H9 (cell line): Measurements from ENCODE around the gene ZNF846. TPM values are rescaled to one million over a fixed set of nuclear protein-coding genes. Genes with fewer than 3 reads are reported as not detected.
"Not testable (repeated sequence)": the region's sequence is repeated elsewhere in the genome, so short reads cannot be mapped to it uniquely, and the experiment has no call there.

Experiments used
- DNase-seq: peaks from one replicate; pipeline ENCODE4 v3.0.0-alpha.2; 2017
- H2AFZ ChIP-seq: one replicate; pipeline ENCODE4 v1.6.1; 2013; ENCODE audit warnings: mild to moderate bottlenecking, low read length, control low read depth, moderate library complexity
- H2AK5ac ChIP-seq: 2 replicates; pipeline ENCODE4 v1.6.1; 2013; ENCODE audit warnings: low read length, control low read depth, mixed read lengths; ENCODE audit not compliant: insufficient read length
- H2BK120ac ChIP-seq: one replicate; pipeline ENCODE4 v1.6.1; 2013; ENCODE audit warnings: low read depth, mild to moderate bottlenecking, low read length, control low read depth, inconsistent platforms; ENCODE audit not compliant: poor library complexity, severe bottlenecking
- H2BK12ac ChIP-seq: 2 replicates; pipeline ENCODE4 v1.6.1; 2013; ENCODE audit warnings: low read length, control low read depth, mixed read lengths, low read depth; ENCODE audit not compliant: insufficient read length
- H2BK15ac ChIP-seq: 2 replicates; pipeline ENCODE4 v1.6.1; 2013; ENCODE audit warnings: low read depth, low read length, control low read depth
- H2BK20ac ChIP-seq: one replicate; pipeline ENCODE4 v1.6.1; 2013; ENCODE audit warnings: low read depth, mild to moderate bottlenecking, low read length, control low read depth, inconsistent platforms; ENCODE audit not compliant: poor library complexity, severe bottlenecking
- H2BK5ac ChIP-seq: 2 replicates; pipeline ENCODE4 v1.6.1; 2013; ENCODE audit warnings: low read length, control low read depth, mixed read lengths; ENCODE audit not compliant: insufficient read length
- H3K14ac ChIP-seq: 2 replicates; pipeline ENCODE4 v1.6.1; 2013; ENCODE audit warnings: low read length, control low read depth; ENCODE audit not compliant: insufficient read depth
- H3K18ac ChIP-seq: 2 replicates; pipeline ENCODE4 v1.6.1; 2013; ENCODE audit warnings: low read depth, mild to moderate bottlenecking, mixed read lengths, low read length, control low read depth; ENCODE audit not compliant: insufficient read length
- H3K23ac ChIP-seq: 2 replicates; pipeline ENCODE4 v1.6.1; 2013; ENCODE audit warnings: low read length, control low read depth, mixed read lengths, low read depth; ENCODE audit not compliant: insufficient read length
- H3K23me2 ChIP-seq: 2 replicates; pipeline ENCODE4 v1.6.1; 2013; ENCODE audit warnings: low read depth, mild to moderate bottlenecking, mixed read lengths, low read length, control low read depth; ENCODE audit not compliant: insufficient read length, poor library complexity, severe bottlenecking
- H3K27ac ChIP-seq: 2 replicates; pipeline ENCODE4 v1.5.1; 2013; ENCODE audit warnings: low read length, control low read depth, mixed read lengths, low read depth; ENCODE audit not compliant: insufficient read length
- H3K27me3 ChIP-seq: 2 replicates; pipeline ENCODE4 v1.6.1; 2013; ENCODE audit warnings: low read length, control low read depth, inconsistent platforms; ENCODE audit not compliant: insufficient read depth
- H3K4ac ChIP-seq: 2 replicates; pipeline ENCODE4 v1.6.1; 2013; ENCODE audit warnings: low read depth, mild to moderate bottlenecking, control low read depth, inconsistent platforms, low read length, moderate library complexity
- H3K4me1 ChIP-seq: 2 replicates; pipeline ENCODE4 v1.6.1; 2013; ENCODE audit warnings: low read length, control low read depth, inconsistent platforms; ENCODE audit not compliant: insufficient read depth
- H3K4me2 ChIP-seq: 2 replicates; pipeline ENCODE4 v1.6.1; 2013; ENCODE audit warnings: low read length, control low read depth, mixed read lengths; ENCODE audit not compliant: insufficient read length, insufficient read depth
- H3K56ac ChIP-seq: 2 replicates; pipeline ENCODE4 v1.6.1; 2013; ENCODE audit warnings: low read depth, mild to moderate bottlenecking, mixed read lengths, low read length, control low read depth; ENCODE audit not compliant: insufficient read length
- H3K79me1 ChIP-seq: 2 replicates; pipeline ENCODE4 v1.6.1; 2013; ENCODE audit warnings: low read depth, mild to moderate bottlenecking, moderate library complexity, low read length, control low read depth, inconsistent platforms; ENCODE audit not compliant: insufficient read depth, poor library complexity, severe bottlenecking
- H3K79me2 ChIP-seq: 2 replicates; pipeline ENCODE4 v1.6.1; 2013; ENCODE audit warnings: low read length, control low read depth, inconsistent platforms; ENCODE audit not compliant: insufficient read depth
- H3K9ac ChIP-seq: 2 replicates; pipeline ENCODE4 v1.6.1; 2013; ENCODE audit warnings: low read length, control low read depth, mixed read lengths; ENCODE audit not compliant: insufficient read length; ENCODE audit errors: extremely low read depth
- H3K9me3 ChIP-seq: one replicate; pipeline ENCODE4 v1.6.1; 2013; ENCODE audit warnings: low read depth, low read length, inconsistent platforms; ENCODE audit not compliant: control insufficient read depth
- H3T11ph ChIP-seq: one replicate; pipeline ENCODE4 v1.6.1; 2013; ENCODE audit warnings: mild to moderate bottlenecking, low read length, control low read depth, inconsistent platforms
- H4K20me1 ChIP-seq: one replicate; pipeline ENCODE4 v1.6.1; 2013; ENCODE audit not compliant: control insufficient read depth, insufficient read length, insufficient read depth
- H4K5ac ChIP-seq: 2 replicates; pipeline ENCODE4 v1.6.1; 2013; ENCODE audit warnings: low read depth, mild to moderate bottlenecking, mixed read lengths, low read length, control low read depth; ENCODE audit not compliant: insufficient read length
- H4K8ac ChIP-seq: replicated peaks from 2 replicates; pipeline ENCODE4 v1.6.1; 2013; ENCODE audit warnings: low read length, control low read depth, mixed read lengths, low read depth; ENCODE audit not compliant: insufficient read length
- H4K91ac ChIP-seq: 2 replicates; pipeline ENCODE4 v1.6.1; 2013; ENCODE audit warnings: low read depth, mild to moderate bottlenecking, moderate library complexity, mixed read lengths, low read length, control low read depth; ENCODE audit not compliant: insufficient read length
- H3K27ac Mint-ChIP-seq, 3 experiments: 2 replicates in 2 of 3; 3 replicates in 1 of 3; pipeline ENCODE4 v1.8.0; 2020 to 2021; ENCODE audit warnings: mixed read lengths in 3 of 3, mild to moderate bottlenecking in 1 of 3, moderate library complexity in 1 of 3
- H3K27me3 Mint-ChIP-seq: 2 replicates; pipeline ENCODE4 v1.8.0; 2021; ENCODE audit warnings: low read depth, mild to moderate bottlenecking, moderate library complexity, mixed read lengths
- H3K36me3 Mint-ChIP-seq, 3 experiments: 2 replicates in 2 of 3; 3 replicates in 1 of 3; pipeline ENCODE4 v1.8.0; 2020 to 2021; ENCODE audit warnings: low read depth in 3 of 3, mixed read lengths in 3 of 3; ENCODE audit not compliant: insufficient read depth in 1 of 3
- H3K4me1 Mint-ChIP-seq, 2 experiments: 2 replicates each; pipeline ENCODE4 v1.8.0; 2020; ENCODE audit warnings: mixed read lengths in 2 of 2
- H3K4me3 Mint-ChIP-seq, 2 experiments: 2 replicates in 1 of 2; 3 replicates in 1 of 2; pipeline ENCODE4 v1.8.0; 2020 to 2021; ENCODE audit warnings: mild to moderate bottlenecking in 2 of 2, mixed read lengths in 2 of 2, moderate library complexity in 1 of 2
- H3K9me3 Mint-ChIP-seq, 2 experiments: 2 replicates in 1 of 2; 3 replicates in 1 of 2; pipeline ENCODE4 v1.8.0; 2020; ENCODE audit warnings: mild to moderate bottlenecking in 2 of 2, mixed read lengths in 2 of 2, moderate library complexity in 1 of 2
- CTCF ChIP-seq: fragments of 200-600 bp; sonication (generic); conservative IDR thresholded peaks from 3 replicates; pipeline ENCODE4 v1.8.0; 2021; ENCODE audit warnings: antibody characterized with exemption, mild to moderate bottlenecking
- WGBS: extraction: QIAGEN DNeasy Blood & Tissue Kit; methylation state at CpG from one replicate; pipeline ENCODE4 v1.1.7; 2013; ENCODE audit warnings: missing lambda C conversion rate, low lambda C conversion rate, mixed read lengths; ENCODE audit not compliant: insufficient read length; ENCODE audit errors: extremely low coverage; 5-methylcytosine and 5-hydroxymethylcytosine counted together
- total RNA-seq: library from RNA; stranded (reverse); gene quantifications from 2 replicates; pipeline ENCODE4 v1.2.1, GENCODE V29; 2021

The ZNF846 gene
- total RNA-seq, 1 experiment from 2014 or later, result 9.2 TPM

- Histone ChIP-seq H3K27ac (no peak overlapping the region), H2AFZ (no peak overlapping the region), H3K9me3 (peaks cover 8% of the 10 kb centered on the region), H3K9ac (no peak overlapping the region), H2AK5ac (no peak overlapping the region), H3K79me1 (no peaks in the 10 kb centered on the region), H2BK20ac (no peak overlapping the region), H3K4me2 (no peak overlapping the region), H4K8ac (no peak overlapping the region), H3K79me2 (no peaks in the 10 kb centered on the region), H3K18ac (no peak overlapping the region), H3K14ac (no peak overlapping the region), H4K91ac (no peak overlapping the region), H2BK120ac (no peak overlapping the region), H3K23ac (no peak overlapping the region), H2BK5ac (no peak overlapping the region), H3K27me3 (no peaks in the 10 kb centered on the region), H4K5ac (no peak overlapping the region), H2BK12ac (no peak overlapping the region), H2BK15ac (no peak overlapping the region), H3T11ph (no peak overlapping the region), H3K4me1 (no peaks in the 10 kb centered on the region; the same call in 1 of the 2 replicates), H3K23me2 (no peaks in the 10 kb centered on the region), H3K56ac (no peak overlapping the region), H4K20me1 (no peaks in the 10 kb centered on the region), H3K4ac (no peak overlapping the region)
- peaks cover 2% of the 10 kb centered on the region for H3K27me3 Mint-ChIP-seq
- H3K4me1 Mint-ChIP-seq, result peaks cover 0 to 3% of the 10 kb centered on the region in 2 experiments; a peak in 1 of 4 replicates
- peaks cover 48 to 52% of the 10 kb centered on the region in 2 experiments; a peak in 4 of 5 replicates for H3K9me3 Mint-ChIP-seq
- H3K36me3 Mint-ChIP-seq, result peaks cover 0 to 10% (median 0%) of the 10 kb centered on the region in 3 experiments; a peak in 4 of 7 replicates
- TF ChIP-seq CTCF, result no peak
- DNase-seq, result no peak
- no peak overlapping the region for H3K27ac Mint-ChIP-seq
- WGBS, result no CpG with 5 or more reads among the region's 3 CpGs
- no peak overlapping the region for H3K4me3 Mint-ChIP-seq
Observed at GRCh38 chr19:9727644-9728043, 40.9 kb downstream of the ZNF846 start.

GRCh38 chr19:9725508-9726201 is 42.9 kb downstream of the ZNF846 start:
- H2BK5ac ChIP-seq, H3K56ac ChIP-seq, H3K23me2 ChIP-seq, H3K4me1 ChIP-seq, H3K23ac ChIP-seq, H2BK15ac ChIP-seq, H2BK20ac ChIP-seq, H3T11ph ChIP-seq, H4K20me1 ChIP-seq, H3K79me2 ChIP-seq, DNase-seq, H4K8ac ChIP-seq, H4K91ac ChIP-seq, H3K14ac ChIP-seq, H3K4me3 Mint-ChIP-seq, H3K9ac ChIP-seq, H4K5ac ChIP-seq, H3K4me2 ChIP-seq, H2BK120ac ChIP-seq, H3K27ac ChIP-seq, H3K18ac ChIP-seq, H2AK5ac ChIP-seq, H3K27me3 ChIP-seq, H3K79me1 ChIP-seq, H3K9me3 ChIP-seq, H2AFZ ChIP-seq, H2BK12ac ChIP-seq, H3K27me3 Mint-ChIP-seq, H3K4ac ChIP-seq, H3K27ac Mint-ChIP-seq: not testable (repeated sequence)
- H3K36me3 Mint-ChIP-seq, result peaks cover 0 to 10% (median 2%) of the 10 kb centered on the region in 3 experiments; a peak in 4 of 7 replicates
- H3K9me3 Mint-ChIP-seq, result peaks cover 42 to 55% of the 10 kb centered on the region in 2 experiments
- no CpG with 5 or more reads among the region's 13 CpGs for WGBS
- H3K4me1 Mint-ChIP-seq, result peaks cover 14 to 18% of the 10 kb centered on the region in 2 experiments
